ENCODE measurements around the gene NUDT6.

DNA sequence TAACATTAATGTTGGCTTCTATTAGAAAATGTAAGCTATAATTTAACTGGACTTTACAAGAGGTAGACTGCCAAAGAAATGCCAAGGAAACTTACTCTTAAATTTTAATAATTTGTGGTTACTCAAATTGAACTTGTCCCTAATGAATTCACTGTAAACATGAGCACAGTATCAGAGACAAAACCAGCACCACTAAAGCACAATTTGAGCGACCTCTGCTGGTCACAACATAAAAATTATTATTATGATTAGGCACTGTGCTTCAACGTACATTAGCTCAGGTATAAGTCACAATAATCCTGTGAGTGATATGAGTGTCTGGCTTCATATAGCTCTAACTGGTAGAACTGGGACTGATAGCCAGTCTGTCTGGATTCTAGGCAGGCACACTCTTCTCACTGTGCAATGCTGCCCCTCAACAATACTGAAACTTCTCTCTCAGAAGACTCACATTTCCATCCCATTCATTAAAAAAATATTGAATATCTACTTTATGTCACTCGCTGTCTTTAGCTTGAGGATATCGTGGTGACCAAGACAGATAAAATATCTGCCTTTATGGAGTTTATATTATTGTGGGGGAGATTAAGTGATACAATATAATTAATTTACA, 8.0 kb downstream of the NUDT6 start:
- TF ChIP-seq, protein P1, sequence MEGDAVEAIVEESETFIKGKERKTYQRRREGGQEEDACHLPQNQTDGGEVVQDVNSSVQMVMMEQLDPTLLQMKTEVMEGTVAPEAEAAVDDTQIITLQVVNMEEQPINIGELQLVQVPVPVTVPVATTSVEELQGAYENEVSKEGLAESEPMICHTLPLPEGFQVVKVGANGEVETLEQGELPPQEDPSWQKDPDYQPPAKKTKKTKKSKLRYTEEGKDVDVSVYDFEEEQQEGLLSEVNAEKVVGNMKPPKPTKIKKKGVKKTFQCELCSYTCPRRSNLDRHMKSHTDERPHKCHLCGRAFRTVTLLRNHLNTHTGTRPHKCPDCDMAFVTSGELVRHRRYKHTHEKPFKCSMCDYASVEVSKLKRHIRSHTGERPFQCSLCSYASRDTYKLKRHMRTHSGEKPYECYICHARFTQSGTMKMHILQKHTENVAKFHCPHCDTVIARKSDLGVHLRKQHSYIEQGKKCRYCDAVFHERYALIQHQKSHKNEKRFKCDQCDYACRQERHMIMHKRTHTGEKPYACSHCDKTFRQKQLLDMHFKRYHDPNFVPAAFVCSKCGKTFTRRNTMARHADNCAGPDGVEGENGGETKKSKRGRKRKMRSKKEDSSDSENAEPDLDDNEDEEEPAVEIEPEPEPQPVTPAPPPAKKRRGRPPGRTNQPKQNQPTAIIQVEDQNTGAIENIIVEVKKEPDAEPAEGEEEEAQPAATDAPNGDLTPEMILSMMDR (IDR thresholded peaks at IDR 0.05; ENCODE audit: insufficient read depth, low read depth, low read length), result peak; percentile 56
- no peak for TF ChIP-seq EZH2 (IDR thresholded peaks at IDR 0.05; ENCODE audit: insufficient read depth, low read length)

Measured in astrocyte (in vitro differentiated cells and primary cell).